K562 treated with DMSO at 1 percent for 48 hours (cell line): ENCODE measurements around the gene EN2. TPM values are rescaled to one million over a fixed set of nuclear protein-coding genes. Genes with fewer than 3 reads are reported as not detected.

ENCODE experiments used
- total RNA-seq: library from RNA; unstranded; fragments of 300-600 nt; gene quantifications from 2 replicates; pipeline ENCODE4 v1.2.3, GENCODE V29; 2022; ENCODE audit warnings: low replicate concordance; ENCODE audit errors: extremely low read depth

EN2 gene
- total RNA-seq = not detected in 2 replicates

GRCh38 chr7:155458111-155458877, at the start of gene EN2:
TSS of gene EN2 (plus strand) at chr7:155458129. CDS start at chr7:155458378, 249 bp downstream.

Other genes starting within 250 kb of the EN2 start
- not detected in 2 replicates for gene INSIG1, start 160.3 kb upstream of the EN2 start, total RNA-seq
- not detected in 2 replicates for gene CNPY1, start 88.4 kb downstream of the EN2 start, total RNA-seq
- gene RBM33, start 186.5 kb downstream of the EN2 start, total RNA-seq = not detected in 2 replicates